GM18526 (cell line): ENCODE data around the gene C5AR2.

ENCODE experiments used
- POLR2A ChIP-seq: IDR thresholded peaks from 3 replicates; pipeline ENCODE4 v1.6.1; 2011; ENCODE audit not compliant: insufficient read length; ENCODE audit errors: extremely low read depth

Gene C5AR2

GRCh38 chr19:47316513-47316912 is 15.5 kb upstream of the C5AR2 start:
- TF ChIP-seq POLR2A: no peak

GRCh38 chr19:47319923-47320871 is 11.8 kb upstream of the C5AR2 start:
- TF ChIP-seq POLR2A: no peak

- no peak for TF ChIP-seq POLR2A
Measured at GRCh38 chr19:47321630-47322029, 10.3 kb upstream of the C5AR2 start.

- TF ChIP-seq POLR2A: no peak
Measured at GRCh38 chr19:47322058-47322457, 9.9 kb upstream of the C5AR2 start.

GRCh38 chr19:47323409-47323808 is 8.6 kb upstream of the C5AR2 start:
- no peak for TF ChIP-seq POLR2A

- TF ChIP-seq POLR2A: no peak
Measured at GRCh38 chr19:47323872-47324271, 8.1 kb upstream of the C5AR2 start.

GRCh38 chr19:47324502-47324901 is 7.5 kb upstream of the C5AR2 start:
- no peak for TF ChIP-seq POLR2A

- no peak for TF ChIP-seq POLR2A
Measured at GRCh38 chr19:47330466-47330869, 1.5 kb upstream of the C5AR2 start.

GRCh38 chr19:47331490-47331889 is 485 bp upstream of the C5AR2 start:
- no peak for TF ChIP-seq POLR2A

GRCh38 chr19:47339196-47339880 is 7.4 kb downstream of the C5AR2 start:
- no peak for TF ChIP-seq POLR2A

- no peak for TF ChIP-seq POLR2A
Measured at GRCh38 chr19:47340477-47341208, 8.7 kb downstream of the C5AR2 start.

- no peak for TF ChIP-seq POLR2A
Measured at GRCh38 chr19:47341734-47342133, 9.8 kb downstream of the C5AR2 start.

- no peak for TF ChIP-seq POLR2A
Measured at GRCh38 chr19:47343194-47343802, 11.3 kb downstream of the C5AR2 start.

- TF ChIP-seq POLR2A: no peak
Measured at GRCh38 chr19:47344425-47344824, 12.4 kb downstream of the C5AR2 start.
